Neural progenitor cell (in vitro differentiated cells): ENCODE measurements around the gene SIGLEC5. TPM values are rescaled to one million over a fixed set of nuclear protein-coding genes. Genes with fewer than 3 reads are reported as not detected.

Source experiments
- DNase-seq: peaks from one replicate; pipeline ENCODE4 v3.0.0-alpha.2; 2016; ENCODE audit warnings: low spot score
- H2AFZ ChIP-seq: fragments of 200-600 bp; sonication (generic); replicated peaks from 2 replicates; pipeline ENCODE4 v1.6.1; 2016; ENCODE audit warnings: antibody characterized with exemption
- H3F3A ChIP-seq: fragments of 200-600 bp; sonication (generic); 2 replicates; pipeline ENCODE4 v1.6.1; 2016; ENCODE audit warnings: antibody characterized with exemption, low read depth
- H3K27ac ChIP-seq: fragments of 200-600 bp; sonication (generic); 2 replicates; pipeline ENCODE4 v1.5.1; 2016; ENCODE audit warnings: mild to moderate bottlenecking
- H3K27me3 ChIP-seq: fragments of 200-600 bp; sonication (generic); 2 replicates; pipeline ENCODE4 v1.6.1; 2016; ENCODE audit warnings: mild to moderate bottlenecking, moderate library complexity
- H3K36me3 ChIP-seq: fragments of 200-600 bp; sonication (generic); 2 replicates; pipeline ENCODE4 v1.5.1; 2016
- H3K4me1 ChIP-seq: fragments of 200-600 bp; sonication (generic); 2 replicates; pipeline ENCODE4 v1.6.1; 2016; ENCODE audit warnings: mixed run types
- H3K4me2 ChIP-seq: fragments of 200-600 bp; sonication (generic); 2 replicates; pipeline ENCODE4 v1.6.1; 2016
- H3K4me3 ChIP-seq: fragments of 200-600 bp; sonication (generic); 2 replicates; pipeline ENCODE4 v1.5.1; 2016
- H3K79me2 ChIP-seq: fragments of 200-600 bp; sonication (generic); 2 replicates; pipeline ENCODE4 v1.6.1; 2016; ENCODE audit warnings: low read depth
- H3K9ac ChIP-seq: fragments of 200-600 bp; sonication (generic); 2 replicates; pipeline ENCODE4 v1.6.1; 2016
- H3K9me3 ChIP-seq: fragments of 200-600 bp; sonication (generic); 2 replicates; pipeline ENCODE4 v1.5.1; 2016; ENCODE audit warnings: low read depth
- H4K20me1 ChIP-seq: fragments of 200-600 bp; sonication (generic); 2 replicates; pipeline ENCODE4 v1.6.1; 2016; ENCODE audit warnings: low read depth
- H3K27ac Mint-ChIP-seq: 3 replicates; pipeline ENCODE4 v1.8.0; 2021; ENCODE audit warnings: mixed read lengths
- H3K27me3 Mint-ChIP-seq: 2 replicates; pipeline ENCODE4 v1.8.0; 2022; ENCODE audit warnings: low read depth, mild to moderate bottlenecking, inconsistent platforms, moderate library complexity, mixed read lengths; ENCODE audit not compliant: insufficient read depth
- H3K36me3 Mint-ChIP-seq: 3 replicates; pipeline ENCODE4 v1.8.0; 2021; ENCODE audit warnings: mixed read lengths
- H3K4me1 Mint-ChIP-seq: 3 replicates; pipeline ENCODE4 v1.8.0; 2021; ENCODE audit warnings: mixed read lengths
- H3K4me3 Mint-ChIP-seq: 3 replicates; pipeline ENCODE4 v1.8.0; 2021; ENCODE audit warnings: mild to moderate bottlenecking, moderate library complexity, mixed read lengths
- H3K9me3 Mint-ChIP-seq: 3 replicates; pipeline ENCODE4 v1.8.0; 2020; ENCODE audit warnings: mixed read lengths
- CTCF ChIP-seq: fragments of 200-600 bp; sonication (generic); IDR thresholded peaks from 2 replicates; pipeline ENCODE4 v1.5.1; 2017; ENCODE audit warnings: antibody characterized with exemption, mild to moderate bottlenecking
- EZH2 ChIP-seq: fragments of 200-600 bp; sonication (generic); IDR thresholded peaks from 2 replicates; pipeline ENCODE4 v1.6.1; 2017; ENCODE audit warnings: antibody characterized with exemption, mild to moderate bottlenecking, moderate library complexity
- EZH2phosphoT487 ChIP-seq: fragments of 200-600 bp; sonication (generic); IDR thresholded peaks from 2 replicates; pipeline ENCODE4 v1.6.1; 2017; ENCODE audit warnings: antibody characterized with exemption
- total RNA-seq: library from RNA; depleted of rRNA; stranded (reverse); fragments of >200 nt; gene quantifications from 2 replicates; pipeline ENCODE4 v1.2.3, GENCODE V29; 2015; ENCODE audit warnings: low replicate concordance

The SIGLEC5 gene
- total RNA-seq, 1 donor from 2014 or later = not detected

- Histone ChIP-seq H3K9ac (no peak overlapping the region), H3F3A (no peaks in the 10 kb centered on the region), H3K27me3 (no peaks in the 10 kb centered on the region), H3K36me3 (no peaks in the 10 kb centered on the region), H3K9me3 (peaks cover 6% of the 10 kb centered on the region), H3K4me1 (no peaks in the 10 kb centered on the region), H3K27ac (no peak overlapping the region), H2AFZ (no peak overlapping the region), H3K4me2 (no peak overlapping the region), H4K20me1 (no peaks in the 10 kb centered on the region), H3K4me3 (no peak overlapping the region), H3K79me2 (no peaks in the 10 kb centered on the region)
- peak; percentile 82 for DNase-seq
- Mint-ChIP-seq H3K4me3 (no peak overlapping the region), H3K36me3 (no peaks in the 10 kb centered on the region), H3K27me3 (peaks cover 8% of the 10 kb centered on the region), H3K27ac (no peak overlapping the region), H3K9me3 (no peaks in the 10 kb centered on the region), H3K4me1 (no peaks in the 10 kb centered on the region)
- TF ChIP-seq CTCF (peak; percentile 62), EZH2 (no peak), EZH2phosphoT487 (no peak)
Observed at GRCh38 chr19:51607920-51608562, 22.2 kb downstream of the SIGLEC5 start.

- H3K36me3 ChIP-seq = no peaks in the 10 kb centered on the region
- H3K27ac ChIP-seq = no peak overlapping the region
- no peak overlapping the region for H3K4me3 ChIP-seq
- no peak overlapping the region for H3K4me3 Mint-ChIP-seq
- no peaks in the 10 kb centered on the region for H3F3A ChIP-seq
- no peaks in the 10 kb centered on the region for H4K20me1 ChIP-seq
- H3K27me3 ChIP-seq = no peaks in the 10 kb centered on the region
- no peaks in the 10 kb centered on the region for H3K4me1 ChIP-seq
- peaks cover 8% of the 10 kb centered on the region for H3K27me3 Mint-ChIP-seq
- no peaks in the 10 kb centered on the region for H3K79me2 ChIP-seq
- no peaks in the 10 kb centered on the region for H3K4me1 Mint-ChIP-seq
- H3K4me2 ChIP-seq = no peak overlapping the region
- H2AFZ ChIP-seq = no peak overlapping the region
- no peak for DNase-seq
- no peak overlapping the region for H3K27ac Mint-ChIP-seq
- no peak overlapping the region for H3K9ac ChIP-seq
- H3K9me3 Mint-ChIP-seq = peaks cover 5% of the 10 kb centered on the region
- TF ChIP-seq EZH2 = no peak
- TF ChIP-seq EZH2phosphoT487 = no peak
- TF ChIP-seq CTCF = no peak
- no peaks in the 10 kb centered on the region for H3K36me3 Mint-ChIP-seq
- peaks cover 6% of the 10 kb centered on the region for H3K9me3 ChIP-seq
Observed at GRCh38 chr19:51607077-51607476, 23.1 kb downstream of the SIGLEC5 start.

- no peaks in the 10 kb centered on the region for H3K36me3 Mint-ChIP-seq
- H3K9me3 Mint-ChIP-seq = peaks cover 5% of the 10 kb centered on the region
Observed at GRCh38 chr19:51602189-51602854, 27.9 kb downstream of the SIGLEC5 start.

More at GRCh38 chr19:51602189-51602854, 27.9 kb downstream of the SIGLEC5 start:
- Histone ChIP-seq H4K20me1 (no peaks in the 10 kb centered on the region), H3K4me2 (no peak overlapping the region), H3K9ac (no peak overlapping the region), H2AFZ (no peak overlapping the region), H3K36me3 (no peaks in the 10 kb centered on the region), H3K27ac (no peak overlapping the region), H3K27me3 (no peaks in the 10 kb centered on the region), H3K4me1 (no peaks in the 10 kb centered on the region), H3F3A (no peaks in the 10 kb centered on the region), H3K9me3 (no peaks in the 10 kb centered on the region), H3K79me2 (no peaks in the 10 kb centered on the region), H3K4me3 (no peak overlapping the region)
- no peak for DNase-seq
- Mint-ChIP-seq H3K4me3 (no peak overlapping the region), H3K27me3 (peaks cover 7% of the 10 kb centered on the region), H3K4me1 (no peaks in the 10 kb centered on the region), H3K27ac (no peak overlapping the region)
- no peak for TF ChIP-seq CTCF
